H9 (cell line): ENCODE measurements around the gene DYNC2LI1. TPM values are rescaled to one million over a fixed set of nuclear protein-coding genes. Genes with fewer than 3 reads are reported as not detected.

Source experiments
- DNase-seq: peaks from one replicate; pipeline ENCODE4 v3.0.0-alpha.2; 2017
- H2AFZ ChIP-seq: one replicate; pipeline ENCODE4 v1.6.1; 2013; ENCODE audit warnings: mild to moderate bottlenecking, low read length, control low read depth, moderate library complexity
- H2AK5ac ChIP-seq: 2 replicates; pipeline ENCODE4 v1.6.1; 2013; ENCODE audit warnings: low read length, control low read depth, mixed read lengths; ENCODE audit not compliant: insufficient read length
- H2BK120ac ChIP-seq: one replicate; pipeline ENCODE4 v1.6.1; 2013; ENCODE audit warnings: low read depth, mild to moderate bottlenecking, low read length, control low read depth, inconsistent platforms; ENCODE audit not compliant: poor library complexity, severe bottlenecking
- H2BK12ac ChIP-seq: 2 replicates; pipeline ENCODE4 v1.6.1; 2013; ENCODE audit warnings: low read length, control low read depth, mixed read lengths, low read depth; ENCODE audit not compliant: insufficient read length
- H2BK15ac ChIP-seq: 2 replicates; pipeline ENCODE4 v1.6.1; 2013; ENCODE audit warnings: low read depth, low read length, control low read depth
- H2BK20ac ChIP-seq: one replicate; pipeline ENCODE4 v1.6.1; 2013; ENCODE audit warnings: low read depth, mild to moderate bottlenecking, low read length, control low read depth, inconsistent platforms; ENCODE audit not compliant: poor library complexity, severe bottlenecking
- H2BK5ac ChIP-seq: 2 replicates; pipeline ENCODE4 v1.6.1; 2013; ENCODE audit warnings: low read length, control low read depth, mixed read lengths; ENCODE audit not compliant: insufficient read length
- H3K14ac ChIP-seq: 2 replicates; pipeline ENCODE4 v1.6.1; 2013; ENCODE audit warnings: low read length, control low read depth; ENCODE audit not compliant: insufficient read depth
- H3K18ac ChIP-seq: 2 replicates; pipeline ENCODE4 v1.6.1; 2013; ENCODE audit warnings: low read depth, mild to moderate bottlenecking, mixed read lengths, low read length, control low read depth; ENCODE audit not compliant: insufficient read length
- H3K23ac ChIP-seq: 2 replicates; pipeline ENCODE4 v1.6.1; 2013; ENCODE audit warnings: low read length, control low read depth, mixed read lengths, low read depth; ENCODE audit not compliant: insufficient read length
- H3K23me2 ChIP-seq: 2 replicates; pipeline ENCODE4 v1.6.1; 2013; ENCODE audit warnings: low read depth, mild to moderate bottlenecking, mixed read lengths, low read length, control low read depth; ENCODE audit not compliant: insufficient read length, poor library complexity, severe bottlenecking
- H3K27ac ChIP-seq: 2 replicates; pipeline ENCODE4 v1.5.1; 2013; ENCODE audit warnings: low read length, control low read depth, mixed read lengths, low read depth; ENCODE audit not compliant: insufficient read length
- H3K27me3 ChIP-seq: 2 replicates; pipeline ENCODE4 v1.6.1; 2013; ENCODE audit warnings: low read length, control low read depth, inconsistent platforms; ENCODE audit not compliant: insufficient read depth
- H3K4ac ChIP-seq: 2 replicates; pipeline ENCODE4 v1.6.1; 2013; ENCODE audit warnings: low read depth, mild to moderate bottlenecking, control low read depth, inconsistent platforms, low read length, moderate library complexity
- H3K4me1 ChIP-seq: 2 replicates; pipeline ENCODE4 v1.6.1; 2013; ENCODE audit warnings: low read length, control low read depth, inconsistent platforms; ENCODE audit not compliant: insufficient read depth
- H3K4me2 ChIP-seq: 2 replicates; pipeline ENCODE4 v1.6.1; 2013; ENCODE audit warnings: low read length, control low read depth, mixed read lengths; ENCODE audit not compliant: insufficient read length, insufficient read depth
- H3K56ac ChIP-seq: 2 replicates; pipeline ENCODE4 v1.6.1; 2013; ENCODE audit warnings: low read depth, mild to moderate bottlenecking, mixed read lengths, low read length, control low read depth; ENCODE audit not compliant: insufficient read length
- H3K79me1 ChIP-seq: 2 replicates; pipeline ENCODE4 v1.6.1; 2013; ENCODE audit warnings: low read depth, mild to moderate bottlenecking, moderate library complexity, low read length, control low read depth, inconsistent platforms; ENCODE audit not compliant: insufficient read depth, poor library complexity, severe bottlenecking
- H3K79me2 ChIP-seq: 2 replicates; pipeline ENCODE4 v1.6.1; 2013; ENCODE audit warnings: low read length, control low read depth, inconsistent platforms; ENCODE audit not compliant: insufficient read depth
- H3K9ac ChIP-seq: 2 replicates; pipeline ENCODE4 v1.6.1; 2013; ENCODE audit warnings: low read length, control low read depth, mixed read lengths; ENCODE audit not compliant: insufficient read length; ENCODE audit errors: extremely low read depth
- H3K9me3 ChIP-seq: one replicate; pipeline ENCODE4 v1.6.1; 2013; ENCODE audit warnings: low read depth, low read length, inconsistent platforms; ENCODE audit not compliant: control insufficient read depth
- H3T11ph ChIP-seq: one replicate; pipeline ENCODE4 v1.6.1; 2013; ENCODE audit warnings: mild to moderate bottlenecking, low read length, control low read depth, inconsistent platforms
- H4K20me1 ChIP-seq: one replicate; pipeline ENCODE4 v1.6.1; 2013; ENCODE audit not compliant: control insufficient read depth, insufficient read length, insufficient read depth
- H4K5ac ChIP-seq: 2 replicates; pipeline ENCODE4 v1.6.1; 2013; ENCODE audit warnings: low read depth, mild to moderate bottlenecking, mixed read lengths, low read length, control low read depth; ENCODE audit not compliant: insufficient read length
- H4K8ac ChIP-seq: replicated peaks from 2 replicates; pipeline ENCODE4 v1.6.1; 2013; ENCODE audit warnings: low read length, control low read depth, mixed read lengths, low read depth; ENCODE audit not compliant: insufficient read length
- H4K91ac ChIP-seq: 2 replicates; pipeline ENCODE4 v1.6.1; 2013; ENCODE audit warnings: low read depth, mild to moderate bottlenecking, moderate library complexity, mixed read lengths, low read length, control low read depth; ENCODE audit not compliant: insufficient read length
- H3K27ac Mint-ChIP-seq, 3 experiments: 2 replicates in 2 of 3; 3 replicates in 1 of 3; pipeline ENCODE4 v1.8.0; 2020 to 2021; ENCODE audit warnings: mixed read lengths in 3 of 3, mild to moderate bottlenecking in 1 of 3, moderate library complexity in 1 of 3
- H3K27me3 Mint-ChIP-seq: 2 replicates; pipeline ENCODE4 v1.8.0; 2021; ENCODE audit warnings: low read depth, mild to moderate bottlenecking, moderate library complexity, mixed read lengths
- H3K36me3 Mint-ChIP-seq, 3 experiments: 2 replicates in 2 of 3; 3 replicates in 1 of 3; pipeline ENCODE4 v1.8.0; 2020 to 2021; ENCODE audit warnings: low read depth in 3 of 3, mixed read lengths in 3 of 3; ENCODE audit not compliant: insufficient read depth in 1 of 3
- H3K4me1 Mint-ChIP-seq, 2 experiments: 2 replicates each; pipeline ENCODE4 v1.8.0; 2020; ENCODE audit warnings: mixed read lengths in 2 of 2
- H3K4me3 Mint-ChIP-seq, 2 experiments: 2 replicates in 1 of 2; 3 replicates in 1 of 2; pipeline ENCODE4 v1.8.0; 2020 to 2021; ENCODE audit warnings: mild to moderate bottlenecking in 2 of 2, mixed read lengths in 2 of 2, moderate library complexity in 1 of 2
- H3K9me3 Mint-ChIP-seq, 2 experiments: 2 replicates in 1 of 2; 3 replicates in 1 of 2; pipeline ENCODE4 v1.8.0; 2020; ENCODE audit warnings: mild to moderate bottlenecking in 2 of 2, mixed read lengths in 2 of 2, moderate library complexity in 1 of 2
- CTCF ChIP-seq: fragments of 200-600 bp; sonication (generic); conservative IDR thresholded peaks from 3 replicates; pipeline ENCODE4 v1.8.0; 2021; ENCODE audit warnings: antibody characterized with exemption, mild to moderate bottlenecking
- WGBS: extraction: QIAGEN DNeasy Blood & Tissue Kit; methylation state at CpG from one replicate; pipeline ENCODE4 v1.1.7; 2013; ENCODE audit warnings: missing lambda C conversion rate, low lambda C conversion rate, mixed read lengths; ENCODE audit not compliant: insufficient read length; ENCODE audit errors: extremely low coverage; 5-methylcytosine and 5-hydroxymethylcytosine counted together
- total RNA-seq: library from RNA; stranded (reverse); gene quantifications from 2 replicates; pipeline ENCODE4 v1.2.1, GENCODE V29; 2021

Gene DYNC2LI1
- total RNA-seq, 1 experiment from 2014 or later: 8.5 TPM

GRCh38 chr2:43776324-43776723 is 2.5 kb downstream of the DYNC2LI1 start:
- TF ChIP-seq CTCF: no peak
- peaks cover 3 to 8% of the 10 kb centered on the region in 2 experiments for H3K4me1 Mint-ChIP-seq

More at GRCh38 chr2:43776324-43776723, 2.5 kb downstream of the DYNC2LI1 start:
- no peak overlapping the region for H3K4ac ChIP-seq
- Mint-ChIP-seq H3K27ac (no peak overlapping the region), H3K36me3 (no peaks in the 10 kb centered on the region), H3K9me3 (no peaks in the 10 kb centered on the region), H3K4me3 (no peak overlapping the region), H3K27me3 (no peaks in the 10 kb centered on the region)
- no peak overlapping the region for H3K9ac ChIP-seq
- no peak overlapping the region for H2BK20ac ChIP-seq
- H3T11ph ChIP-seq: no peak overlapping the region
- H3K56ac ChIP-seq: no peak overlapping the region
- no peaks in the 10 kb centered on the region for H4K20me1 ChIP-seq
- H2BK120ac ChIP-seq: no peak overlapping the region
- no CpG with 5 or more reads among the region's 1 CpG for WGBS
- no peak overlapping the region for H4K91ac ChIP-seq
- no peak overlapping the region for H3K14ac ChIP-seq
- no peak overlapping the region for H2BK15ac ChIP-seq
- no peak overlapping the region for H2BK5ac ChIP-seq
- H3K79me1 ChIP-seq: no peaks in the 10 kb centered on the region
- no peak overlapping the region for H3K27ac ChIP-seq
- H2BK12ac ChIP-seq: no peak overlapping the region
- H3K79me2 ChIP-seq: no peaks in the 10 kb centered on the region
- H4K8ac ChIP-seq: no peak overlapping the region
- no peak overlapping the region for H4K5ac ChIP-seq
- no peak overlapping the region for H3K18ac ChIP-seq
- no peaks in the 10 kb centered on the region for H3K9me3 ChIP-seq
- DNase-seq: no peak
- H2AK5ac ChIP-seq: no peak overlapping the region
- no peak overlapping the region for H2AFZ ChIP-seq
- no peak overlapping the region for H3K23ac ChIP-seq
- peaks cover 7% of the 10 kb centered on the region for H3K23me2 ChIP-seq
- no peaks in the 10 kb centered on the region for H3K27me3 ChIP-seq
- no peak overlapping the region for H3K4me2 ChIP-seq
- H3K4me1 ChIP-seq: no peaks in the 10 kb centered on the region
